ENCODE results near the gene MMP13. TPM values are rescaled to one million over a fixed set of nuclear protein-coding genes. Genes with fewer than 3 reads are reported as not detected.

Gene MMP13
- polyA plus RNA-seq, 1 donor (not counting 4 experiments of a cell fraction or from before 2014, with no cell fraction given) = 0.05 TPM

DNA sequence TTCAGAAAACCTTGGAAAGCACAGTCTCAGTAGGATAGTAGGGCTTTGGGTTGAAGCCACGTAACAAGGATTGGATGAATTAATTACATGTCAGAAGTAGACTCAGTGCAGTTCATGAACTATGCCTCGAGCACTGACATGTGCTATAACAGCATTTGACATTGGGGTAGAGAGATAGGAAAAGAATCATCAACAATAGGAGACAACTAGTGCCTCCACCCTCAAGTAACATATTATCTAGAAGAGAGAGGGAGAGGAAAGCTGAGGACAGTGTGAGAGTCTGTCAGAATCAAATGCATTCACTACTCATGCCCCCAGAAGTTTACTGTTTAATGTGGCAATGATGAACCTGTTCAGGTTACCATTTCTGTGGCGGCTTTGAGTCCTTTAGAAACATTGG is 26.4 kb downstream of the MMP13 start:
- Histone ChIP-seq H3K4me2 (ENCODE audit: control insufficient read depth, extremely low read depth, insufficient read depth, low read depth, low read length) (no peak overlapping the region), H3K9me3 (ENCODE audit: control insufficient read depth, low read depth, low read length) (no peaks in the 10 kb centered on the region), H2AFZ (ENCODE audit: control insufficient read depth, low read length) (no peak overlapping the region), H3K4me1 (ENCODE audit: control insufficient read depth, extremely low read depth, insufficient read depth, low read length) (peaks cover 10% of the 10 kb centered on the region), H3K79me2 (ENCODE audit: control insufficient read depth, insufficient read depth, low read length) (no peaks in the 10 kb centered on the region), H3K9me1 (ENCODE audit: control insufficient read depth, extremely low read depth, insufficient read depth, low read length) (no peaks in the 10 kb centered on the region), H3K4me3 (ENCODE audit: control insufficient read depth in 2 of 3, extremely low read depth in 1 of 3, insufficient read depth in 2 of 3, low read depth in 1 of 3, low read length in 3 of 3) (no peak overlapping the region), H3K36me3 (ENCODE audit: control insufficient read depth in 2 of 2, extremely low read depth in 1 of 2, insufficient read depth in 2 of 2, low read length in 2 of 2) (no peaks in the 10 kb centered on the region), H3K9ac (ENCODE audit: control insufficient read depth, extremely low read depth, insufficient read depth, low read length) (no peak overlapping the region), H4K20me1 (ENCODE audit: control insufficient read depth, extremely low read depth, insufficient read depth, low read length) (no peaks in the 10 kb centered on the region), H3K27ac (ENCODE audit: control insufficient read depth, insufficient read depth, low read length) (no peak overlapping the region), H3K27me3 (ENCODE audit: control insufficient read depth, extremely low read depth, insufficient read depth, low read length) (no peaks in the 10 kb centered on the region)
- dilution Hi-C loops (cut with MboI; ENCODE audit: extremely low pct_ligation_motif_present, low sequenced_read_pairs) = no loop called here
- DNase-seq (ENCODE audit: low read depth, low spot score) = no peak
- FAIRE-seq = no peak
- TF ChIP-seq, protein P1, sequence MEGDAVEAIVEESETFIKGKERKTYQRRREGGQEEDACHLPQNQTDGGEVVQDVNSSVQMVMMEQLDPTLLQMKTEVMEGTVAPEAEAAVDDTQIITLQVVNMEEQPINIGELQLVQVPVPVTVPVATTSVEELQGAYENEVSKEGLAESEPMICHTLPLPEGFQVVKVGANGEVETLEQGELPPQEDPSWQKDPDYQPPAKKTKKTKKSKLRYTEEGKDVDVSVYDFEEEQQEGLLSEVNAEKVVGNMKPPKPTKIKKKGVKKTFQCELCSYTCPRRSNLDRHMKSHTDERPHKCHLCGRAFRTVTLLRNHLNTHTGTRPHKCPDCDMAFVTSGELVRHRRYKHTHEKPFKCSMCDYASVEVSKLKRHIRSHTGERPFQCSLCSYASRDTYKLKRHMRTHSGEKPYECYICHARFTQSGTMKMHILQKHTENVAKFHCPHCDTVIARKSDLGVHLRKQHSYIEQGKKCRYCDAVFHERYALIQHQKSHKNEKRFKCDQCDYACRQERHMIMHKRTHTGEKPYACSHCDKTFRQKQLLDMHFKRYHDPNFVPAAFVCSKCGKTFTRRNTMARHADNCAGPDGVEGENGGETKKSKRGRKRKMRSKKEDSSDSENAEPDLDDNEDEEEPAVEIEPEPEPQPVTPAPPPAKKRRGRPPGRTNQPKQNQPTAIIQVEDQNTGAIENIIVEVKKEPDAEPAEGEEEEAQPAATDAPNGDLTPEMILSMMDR (optimal IDR thresholded peaks at IDR 0.05 in 1 of 3, IDR thresholded peaks at IDR 0.05 in 1 of 3, conservative IDR thresholded peaks at IDR 0.05 in 1 of 3; ENCODE audit: extremely low read depth in 1 of 3, insufficient read depth in 2 of 3, low read length in 3 of 3) = no peak
- no peak for TF ChIP-seq EZH2 (IDR thresholded peaks at IDR 0.05; ENCODE audit: low read length)

DNA sequence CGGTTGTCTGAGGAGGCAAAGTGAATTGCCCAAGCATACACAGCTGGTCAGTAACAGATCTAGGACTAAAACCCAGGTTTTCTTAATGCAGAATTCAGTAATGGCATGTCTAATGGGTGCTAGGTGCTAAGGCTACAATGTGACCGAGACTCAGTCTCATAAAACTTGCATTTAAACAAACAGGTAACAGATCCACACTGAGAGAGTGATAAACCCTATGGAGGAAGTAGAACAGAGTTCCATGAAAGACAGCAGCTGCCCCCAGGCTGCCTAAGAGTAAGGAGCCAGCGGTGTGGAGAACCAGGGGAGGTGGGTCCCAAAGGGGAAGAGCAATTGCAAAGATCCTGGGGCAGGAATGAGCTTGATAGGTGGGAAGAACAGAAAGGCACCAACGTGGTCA is 27.3 kb downstream of the MMP13 start:
- Histone ChIP-seq H3K9me3 (ENCODE audit: control insufficient read depth, low read depth, low read length) (no peaks in the 10 kb centered on the region), H3K9ac (ENCODE audit: control insufficient read depth, extremely low read depth, insufficient read depth, low read length) (no peak overlapping the region), H3K9me1 (ENCODE audit: control insufficient read depth, extremely low read depth, insufficient read depth, low read length) (no peaks in the 10 kb centered on the region), H3K4me3 (ENCODE audit: control insufficient read depth in 2 of 3, extremely low read depth in 1 of 3, insufficient read depth in 2 of 3, low read depth in 1 of 3, low read length in 3 of 3) (no peak overlapping the region), H3K4me2 (ENCODE audit: control insufficient read depth, extremely low read depth, insufficient read depth, low read depth, low read length) (no peak overlapping the region), H3K4me1 (ENCODE audit: control insufficient read depth, extremely low read depth, insufficient read depth, low read length) (peaks cover 10% of the 10 kb centered on the region), H4K20me1 (ENCODE audit: control insufficient read depth, extremely low read depth, insufficient read depth, low read length) (no peaks in the 10 kb centered on the region), H3K79me2 (ENCODE audit: control insufficient read depth, insufficient read depth, low read length) (no peaks in the 10 kb centered on the region), H2AFZ (ENCODE audit: control insufficient read depth, low read length) (no peak overlapping the region), H3K27me3 (ENCODE audit: control insufficient read depth, extremely low read depth, insufficient read depth, low read length) (no peaks in the 10 kb centered on the region), H3K36me3 (ENCODE audit: control insufficient read depth in 2 of 2, extremely low read depth in 1 of 2, insufficient read depth in 2 of 2, low read length in 2 of 2) (no peaks in the 10 kb centered on the region), H3K27ac (ENCODE audit: control insufficient read depth, insufficient read depth, low read length) (no peak overlapping the region)
- no peak for TF ChIP-seq EZH2 (IDR thresholded peaks at IDR 0.05; ENCODE audit: low read length)
- TF ChIP-seq, protein P1 (optimal IDR thresholded peaks at IDR 0.05 in 1 of 3, IDR thresholded peaks at IDR 0.05 in 1 of 3, conservative IDR thresholded peaks at IDR 0.05 in 1 of 3; ENCODE audit: extremely low read depth in 1 of 3, insufficient read depth in 2 of 3, low read length in 3 of 3) = no peak
- FAIRE-seq (no peak), DNase-seq (ENCODE audit: low read depth, low spot score) (no peak)
- dilution Hi-C loops (cut with MboI; ENCODE audit: extremely low pct_ligation_motif_present, low sequenced_read_pairs) = no loop called here

All from keratinocyte (primary cell).